Measurements from ENCODE around the gene DARS1. TPM values are rescaled to one million over a fixed set of nuclear protein-coding genes. Genes with fewer than 3 reads are reported as not detected.

Gene DARS1
- total and polyA plus RNA-seq, 2 donors (not counting 1 experiment from before 2014, with no cell fraction given), result 36.7 to 88.3 TPM

DNA sequence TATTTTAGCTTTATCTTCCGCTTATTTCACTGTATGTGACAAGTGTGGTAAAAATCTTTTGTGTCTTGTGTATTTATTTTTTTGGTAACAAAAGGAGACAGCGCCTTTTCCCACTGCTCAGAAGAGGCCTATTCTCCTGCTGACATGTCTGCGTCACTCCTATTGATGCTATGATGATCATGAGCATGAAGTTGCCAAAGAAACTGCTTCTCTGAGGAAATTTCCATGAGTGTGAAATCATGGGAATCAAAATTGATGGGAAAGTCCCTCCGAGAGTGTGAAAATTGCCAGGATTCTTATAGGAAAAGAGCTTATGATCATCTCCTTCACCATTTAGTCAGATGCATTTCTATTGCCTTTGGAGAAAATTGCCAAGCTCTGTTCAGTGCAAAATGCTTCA is 36.5 kb upstream of the DARS1 start:
- peaks cover 23 to 33% of the 10 kb centered on the region in 2 donors for H3K4me1 ChIP-seq (ENCODE audit: control insufficient read depth in 2 of 2, insufficient read depth in 2 of 2, low read length in 2 of 2)
- H3K9me3 ChIP-seq (ENCODE audit: control extremely low read depth in 1 of 3, control insufficient read depth in 2 of 3, insufficient read depth in 1 of 3, low read length in 2 of 3), result peaks cover 0 to 9% (median 0%) of the 10 kb centered on the region in 3 donors
- TF ChIP-seq, protein P1, sequence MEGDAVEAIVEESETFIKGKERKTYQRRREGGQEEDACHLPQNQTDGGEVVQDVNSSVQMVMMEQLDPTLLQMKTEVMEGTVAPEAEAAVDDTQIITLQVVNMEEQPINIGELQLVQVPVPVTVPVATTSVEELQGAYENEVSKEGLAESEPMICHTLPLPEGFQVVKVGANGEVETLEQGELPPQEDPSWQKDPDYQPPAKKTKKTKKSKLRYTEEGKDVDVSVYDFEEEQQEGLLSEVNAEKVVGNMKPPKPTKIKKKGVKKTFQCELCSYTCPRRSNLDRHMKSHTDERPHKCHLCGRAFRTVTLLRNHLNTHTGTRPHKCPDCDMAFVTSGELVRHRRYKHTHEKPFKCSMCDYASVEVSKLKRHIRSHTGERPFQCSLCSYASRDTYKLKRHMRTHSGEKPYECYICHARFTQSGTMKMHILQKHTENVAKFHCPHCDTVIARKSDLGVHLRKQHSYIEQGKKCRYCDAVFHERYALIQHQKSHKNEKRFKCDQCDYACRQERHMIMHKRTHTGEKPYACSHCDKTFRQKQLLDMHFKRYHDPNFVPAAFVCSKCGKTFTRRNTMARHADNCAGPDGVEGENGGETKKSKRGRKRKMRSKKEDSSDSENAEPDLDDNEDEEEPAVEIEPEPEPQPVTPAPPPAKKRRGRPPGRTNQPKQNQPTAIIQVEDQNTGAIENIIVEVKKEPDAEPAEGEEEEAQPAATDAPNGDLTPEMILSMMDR (IDR thresholded peaks at IDR 0.05), result no peak
- no peak for TF ChIP-seq EZH2 (IDR thresholded peaks at IDR 0.05; ENCODE audit: borderline replicate concordance, insufficient read depth, low read depth, low read length, poor library complexity, severe bottlenecking)
- H3K27me3 Mint-ChIP-seq, result no peaks in the 10 kb centered on the region
- H2AFZ ChIP-seq (ENCODE audit: insufficient read depth, low read depth, low read length, poor library complexity, severe bottlenecking), result no peak overlapping the region
- ATAC-seq (ENCODE audit: low read depth), result no peak
- H4K20me1 ChIP-seq (ENCODE audit: control insufficient read depth, insufficient read depth, low read length, poor library complexity, severe bottlenecking), result no peaks in the 10 kb centered on the region
- no peak for DNase-seq
- H3K4me2 ChIP-seq (replicated peaks; ENCODE audit: low read depth, low read length, poor library complexity, severe bottlenecking), result no peak overlapping the region
- H3K4me3 Mint-ChIP-seq, result no peak overlapping the region
- intact Hi-C loops (cut with micrococcal nuclease), result no loop called here
- no peaks in the 10 kb centered on the region for H3K27me3 ChIP-seq (replicated peaks in 1 of 4; ENCODE audit: control extremely low read depth in 1 of 4, control insufficient read depth in 3 of 4, insufficient read depth in 4 of 4, low read length in 3 of 4)
- no peak overlapping the region for H3K9ac ChIP-seq (ENCODE audit: low read length)
- H3K4me1 Mint-ChIP-seq, result peaks cover 38% of the 10 kb centered on the region
- no peaks in the 10 kb centered on the region for H3K9me3 Mint-ChIP-seq (ENCODE audit: insufficient read depth)
- H3K36me3 ChIP-seq (replicated peaks in 1 of 2; ENCODE audit: control extremely low read depth in 1 of 2, control insufficient read depth in 1 of 2, extremely low read depth in 1 of 2, insufficient read depth in 2 of 2, low read length in 1 of 2), result no peaks in the 10 kb centered on the region
- H3K27ac ChIP-seq (ENCODE audit: low read length in 2 of 2), result no peak overlapping the region
- 95% methylated on average over 2 of the region's 4 CpGs for WGBS (ENCODE audit: insufficient coverage)
- H3K79me2 ChIP-seq (ENCODE audit: control insufficient read depth, insufficient read depth, low read length), result no peaks in the 10 kb centered on the region
- ChIA-PET POLR2A (no interaction called here), CTCF (interaction anchor here (1.5 kb wide), 1 partner anchor 24 kb away, joined by 4 read pairs; no protein-coding TSS in a partner anchor)
- no peak overlapping the region for H3K4me3 ChIP-seq (ENCODE audit: control extremely low read depth in 1 of 5, extremely low read depth in 1 of 5, insufficient read depth in 1 of 5, low read depth in 2 of 5, low read length in 4 of 5)
- no peak overlapping the region for H3K27ac Mint-ChIP-seq

DNA sequence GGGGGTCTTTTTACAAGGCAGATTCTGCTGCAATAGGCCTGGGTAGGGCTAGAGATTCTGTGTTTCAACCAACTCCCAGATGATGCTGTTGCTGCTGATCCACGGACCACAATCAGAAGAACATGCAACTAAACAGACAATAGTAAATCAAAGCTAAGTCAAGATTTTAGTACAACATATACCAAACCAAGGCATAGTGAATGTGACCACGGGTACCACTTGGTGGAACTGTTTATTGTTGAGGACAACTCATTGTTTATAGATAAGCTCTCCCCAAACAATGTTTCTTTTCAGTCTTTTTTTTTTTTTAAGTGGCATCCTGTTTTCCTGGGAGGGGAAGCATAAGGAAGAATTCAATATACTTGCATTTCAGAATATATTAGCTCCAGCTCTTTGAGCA is 36.0 kb upstream of the DARS1 start:
- Mint-ChIP-seq H3K4me3 (no peak overlapping the region), H3K27ac (no peak overlapping the region), H3K4me1 (peaks cover 38% of the 10 kb centered on the region), H3K9me3 (ENCODE audit: insufficient read depth) (no peaks in the 10 kb centered on the region), H3K27me3 (no peaks in the 10 kb centered on the region)
- no peak overlapping the region for H3K4me2 ChIP-seq (replicated peaks; ENCODE audit: low read depth, low read length, poor library complexity, severe bottlenecking)
- H3K4me3 ChIP-seq (ENCODE audit: control extremely low read depth in 1 of 5, extremely low read depth in 1 of 5, insufficient read depth in 1 of 5, low read depth in 2 of 5, low read length in 4 of 5), result no peak overlapping the region
- ChIA-PET POLR2A (no interaction called here), CTCF (interaction anchor here (1.5 kb wide), 1 partner anchor 24 kb away, joined by 4 read pairs; no protein-coding TSS in a partner anchor)
- no peaks in the 10 kb centered on the region for H3K79me2 ChIP-seq (ENCODE audit: control insufficient read depth, insufficient read depth, low read length)
- no peak overlapping the region for H3K9ac ChIP-seq (ENCODE audit: low read length)
- no peaks in the 10 kb centered on the region for H3K27me3 ChIP-seq (replicated peaks in 1 of 4; ENCODE audit: control extremely low read depth in 1 of 4, control insufficient read depth in 3 of 4, insufficient read depth in 4 of 4, low read length in 3 of 4)
- DNase-seq (no peak), ATAC-seq (ENCODE audit: low read depth) (no peak)
- no peaks in the 10 kb centered on the region for H4K20me1 ChIP-seq (ENCODE audit: control insufficient read depth, insufficient read depth, low read length, poor library complexity, severe bottlenecking)
- no CpG with 5 or more reads among the region's 2 CpGs for WGBS (ENCODE audit: insufficient coverage)
- TF ChIP-seq EZH2 (IDR thresholded peaks at IDR 0.05; ENCODE audit: borderline replicate concordance, insufficient read depth, low read depth, low read length, poor library complexity, severe bottlenecking), result no peak
- TF ChIP-seq, protein P1 (IDR thresholded peaks at IDR 0.05), result no peak
- no peak overlapping the region for H2AFZ ChIP-seq (ENCODE audit: insufficient read depth, low read depth, low read length, poor library complexity, severe bottlenecking)
- peaks cover 23 to 33% of the 10 kb centered on the region in 2 donors for H3K4me1 ChIP-seq (ENCODE audit: control insufficient read depth in 2 of 2, insufficient read depth in 2 of 2, low read length in 2 of 2)
- H3K36me3 ChIP-seq (replicated peaks in 1 of 2; ENCODE audit: control extremely low read depth in 1 of 2, control insufficient read depth in 1 of 2, extremely low read depth in 1 of 2, insufficient read depth in 2 of 2, low read length in 1 of 2), result no peaks in the 10 kb centered on the region
- H3K27ac ChIP-seq (ENCODE audit: low read length in 2 of 2), result no peak overlapping the region
- intact Hi-C loops (cut with micrococcal nuclease), result no loop called here
- H3K9me3 ChIP-seq (ENCODE audit: control extremely low read depth in 1 of 3, control insufficient read depth in 2 of 3, insufficient read depth in 1 of 3, low read length in 2 of 3), result peaks cover 0 to 9% (median 0%) of the 10 kb centered on the region in 3 donors

Measured in B cell (primary cell).